ENCODE data around the gene GNL3L. TPM values are rescaled to one million over a fixed set of nuclear protein-coding genes. Genes with fewer than 3 reads are reported as not detected.

Gene GNL3L
- total RNA-seq, result 28.9 and 31.5 TPM in 2 replicates

DNA sequence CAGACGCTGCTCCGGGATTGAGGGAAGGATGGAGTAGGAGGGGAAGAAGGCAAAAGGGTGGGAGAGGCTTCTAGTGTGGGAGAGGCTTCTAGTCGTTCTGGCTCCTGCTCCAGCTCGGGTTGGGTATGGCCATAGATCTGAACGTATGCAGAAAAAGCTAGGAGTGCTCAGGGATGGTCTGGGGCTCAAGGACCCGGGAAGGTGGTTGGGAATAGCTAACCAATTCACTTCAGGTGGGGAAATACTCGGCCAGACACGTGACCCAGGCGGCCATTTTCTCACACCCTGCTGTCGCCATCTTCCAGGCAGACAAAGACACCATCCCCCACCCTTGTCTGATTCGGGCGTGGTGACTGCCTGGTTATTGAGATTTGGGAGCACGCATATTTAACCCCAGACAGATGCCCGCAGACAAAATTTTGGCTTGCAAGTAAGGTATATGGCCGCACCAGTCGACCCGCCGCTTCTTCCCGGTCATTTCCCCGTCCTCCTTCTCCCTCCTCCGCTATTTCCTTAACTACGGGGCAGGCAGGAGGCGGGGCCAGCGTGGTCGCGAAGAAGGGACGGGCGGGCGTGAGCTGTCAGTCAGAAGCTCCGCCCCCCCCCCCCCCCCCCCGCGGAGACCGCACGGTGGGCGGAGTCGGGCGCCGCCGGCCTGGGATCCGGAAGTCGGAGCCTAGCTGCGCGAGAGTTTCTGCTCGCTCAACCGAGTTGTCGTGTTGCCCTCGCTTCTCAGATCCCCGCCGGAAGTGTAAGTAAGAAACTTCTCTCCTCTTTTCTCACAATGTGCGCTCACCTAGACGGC lies at the start of gene GNL3L:
TSS of gene GNL3L (plus strand) at position 668 of the 805 bp plus-strand sequence. CDS start 2,348 bp downstream, outside the sequence.

GRCh38 chrX:54495814-54496516 lies 34.1 kb upstream of the GNL3L start, which contains the start of gene FGD1:
TSS of gene FGD1 (minus strand) at chrX:54496234. CDS start at chrX:54495432, 802 bp downstream.

Other genes with a start within 250 kb of the GNL3L start
- 0.45 and 0.66 TPM in 2 replicates for gene WNK3, start 172.2 kb upstream of the GNL3L start, total RNA-seq
- gene TSR2, start 89.8 kb upstream of the GNL3L start, total RNA-seq, result 15.2 and 17.5 TPM in 2 replicates
- gene FGD1, start 34.0 kb upstream of the GNL3L start, total RNA-seq, result 2.0 and 2.8 TPM in 2 replicates

All from endothelial cell of coronary artery (primary cell).